Parathyroid adenoma (tissue), 2 donors: ENCODE measurements around the gene EPHB1.

ENCODE experiments used
- H2AFZ ChIP-seq: fragments of 300-600 bp; sonication (generic); one replicate; pipeline ENCODE4 v1.7.0; 2017; ENCODE audit warnings: antibody characterized with exemption, mild to moderate bottlenecking
- H3K27ac ChIP-seq: fragments of 300-600 bp; sonication (generic); one replicate; pipeline ENCODE4 v1.7.0; 2017
- H3K27me3 ChIP-seq: fragments of 300-600 bp; sonication (generic); one replicate; pipeline ENCODE4 v1.7.0; 2017; ENCODE audit warnings: low read length; ENCODE audit not compliant: control insufficient read depth, insufficient read depth
- H3K36me3 ChIP-seq: fragments of 300-600 bp; sonication (generic); one replicate; pipeline ENCODE4 v1.7.0; 2017; ENCODE audit warnings: low read length; ENCODE audit not compliant: control insufficient read depth, insufficient read depth
- H3K4me1 ChIP-seq: fragments of 300-600 bp; sonication (generic); one replicate; pipeline ENCODE4 v1.7.0; 2017; ENCODE audit warnings: control low read depth
- H3K4me2 ChIP-seq: fragments of 300-600 bp; sonication (generic); one replicate; pipeline ENCODE4 v1.7.0; 2017; ENCODE audit warnings: low read length
- H3K4me3 ChIP-seq: fragments of 300-600 bp; sonication (generic); one replicate; pipeline ENCODE4 v1.7.0; 2017; ENCODE audit warnings: low read depth, low read length
- H3K79me2 ChIP-seq: fragments of 300-600 bp; sonication (generic); one replicate; pipeline ENCODE4 v1.7.0; 2017; ENCODE audit warnings: control low read depth
- H3K9ac ChIP-seq: fragments of 300-600 bp; sonication (generic); one replicate; pipeline ENCODE4 v1.7.0; 2017; ENCODE audit warnings: mild to moderate bottlenecking
- H3K9me3 ChIP-seq: fragments of 300-600 bp; sonication (generic); one replicate; pipeline ENCODE4 v1.7.0; 2017; ENCODE audit warnings: low read length; ENCODE audit not compliant: control insufficient read depth
- TF ChIP-seq, protein P1 (sequence below): fragments of 300-600 bp; sonication (generic); IDR thresholded peaks from one replicate; pipeline ENCODE4 v1.7.0; 2017; ENCODE audit warnings: antibody characterized with exemption, mild to moderate bottlenecking
- donor health status: primary hyperparathyroidism.

EPHB1 gene

DNA sequence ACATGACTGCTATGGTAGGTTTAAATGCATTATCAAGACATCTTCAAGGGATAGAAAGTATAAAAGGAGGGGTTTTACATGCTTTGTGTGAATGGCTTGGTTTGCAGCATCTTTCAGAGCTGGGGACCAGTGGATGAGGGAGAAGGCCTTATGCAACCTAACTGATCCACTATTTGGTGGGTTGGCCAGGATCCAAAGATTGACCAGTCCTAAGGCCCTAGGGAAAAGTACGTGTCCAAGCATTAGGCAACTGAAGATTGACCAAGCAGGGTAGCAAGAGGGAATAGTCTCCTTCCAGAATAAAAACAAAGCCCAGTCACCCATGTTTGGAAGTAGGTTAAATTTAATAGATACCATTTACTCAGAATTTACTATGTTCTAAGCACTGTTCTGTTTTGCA is 509.3 kb downstream of the EPHB1 start:
- no peaks in the 10 kb centered on the region for H3K36me3 ChIP-seq
- H3K27me3 ChIP-seq = no peaks in the 10 kb centered on the region
- H3K4me1 ChIP-seq = no peaks in the 10 kb centered on the region
- TF ChIP-seq, protein P1, sequence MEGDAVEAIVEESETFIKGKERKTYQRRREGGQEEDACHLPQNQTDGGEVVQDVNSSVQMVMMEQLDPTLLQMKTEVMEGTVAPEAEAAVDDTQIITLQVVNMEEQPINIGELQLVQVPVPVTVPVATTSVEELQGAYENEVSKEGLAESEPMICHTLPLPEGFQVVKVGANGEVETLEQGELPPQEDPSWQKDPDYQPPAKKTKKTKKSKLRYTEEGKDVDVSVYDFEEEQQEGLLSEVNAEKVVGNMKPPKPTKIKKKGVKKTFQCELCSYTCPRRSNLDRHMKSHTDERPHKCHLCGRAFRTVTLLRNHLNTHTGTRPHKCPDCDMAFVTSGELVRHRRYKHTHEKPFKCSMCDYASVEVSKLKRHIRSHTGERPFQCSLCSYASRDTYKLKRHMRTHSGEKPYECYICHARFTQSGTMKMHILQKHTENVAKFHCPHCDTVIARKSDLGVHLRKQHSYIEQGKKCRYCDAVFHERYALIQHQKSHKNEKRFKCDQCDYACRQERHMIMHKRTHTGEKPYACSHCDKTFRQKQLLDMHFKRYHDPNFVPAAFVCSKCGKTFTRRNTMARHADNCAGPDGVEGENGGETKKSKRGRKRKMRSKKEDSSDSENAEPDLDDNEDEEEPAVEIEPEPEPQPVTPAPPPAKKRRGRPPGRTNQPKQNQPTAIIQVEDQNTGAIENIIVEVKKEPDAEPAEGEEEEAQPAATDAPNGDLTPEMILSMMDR = no peak
- no peak overlapping the region for H2AFZ ChIP-seq
- H3K27ac ChIP-seq = no peak overlapping the region
- no peak overlapping the region for H3K4me2 ChIP-seq
- H3K9me3 ChIP-seq = no peaks in the 10 kb centered on the region
- no peak overlapping the region for H3K9ac ChIP-seq
- no peak overlapping the region for H3K4me3 ChIP-seq
- no peaks in the 10 kb centered on the region for H3K79me2 ChIP-seq
